Stimulated activated CD4-positive, alpha-beta T cell treated with anti-CD3 and anti-CD28 coated beads, Interleukin-4, amount 100 ng/mL, for 24 hours (primary cell): Measurements from ENCODE around the gene TMEM59L.
"Not testable (repeated sequence)": the region's sequence is repeated elsewhere in the genome, so short reads cannot be mapped to it uniquely, and the experiment has no call there.

ENCODE experiments used
- DNase-seq: peaks from one replicate; pipeline ENCODE4 v3.0.0-alpha.2; 2020

Gene TMEM59L

DNA sequence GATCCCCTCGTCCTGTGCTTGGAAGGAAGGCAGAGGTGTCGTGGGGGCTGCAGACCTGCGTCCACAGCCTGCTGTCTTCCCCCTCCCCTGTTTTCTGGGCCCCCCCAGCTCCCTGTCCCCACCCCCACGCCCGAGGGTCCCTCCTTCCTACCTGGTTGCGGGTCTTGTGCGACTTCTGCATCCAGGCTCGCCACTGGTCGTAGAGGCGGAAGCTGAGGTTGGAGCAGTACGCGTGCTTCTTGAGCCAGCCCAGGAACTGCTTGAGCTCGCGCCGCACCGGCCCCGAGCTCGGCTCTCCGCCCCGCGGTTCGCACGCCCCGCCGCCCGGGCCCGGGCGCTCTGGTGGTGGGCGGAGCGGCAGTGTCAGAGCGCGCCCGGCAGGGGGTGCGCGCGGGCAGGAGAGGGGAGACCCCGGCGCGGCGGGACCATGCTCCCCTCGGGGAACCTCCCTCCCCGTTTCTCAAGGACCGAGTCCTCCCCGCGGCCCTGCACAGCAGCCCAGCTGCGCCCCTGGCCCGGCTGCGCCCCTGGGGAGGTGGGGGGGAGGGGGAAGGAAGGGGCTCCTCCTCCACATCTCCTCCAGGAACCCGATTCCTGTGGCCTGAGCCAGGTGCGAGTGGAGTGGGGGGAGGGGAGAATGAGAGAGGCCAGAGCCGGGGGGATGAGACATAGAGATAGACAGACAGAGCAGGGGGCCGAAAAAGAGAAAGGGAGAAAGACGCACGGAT, 18.4 kb upstream of the TMEM59L start:
- peak; percentile 78 for DNase-seq

DNA sequence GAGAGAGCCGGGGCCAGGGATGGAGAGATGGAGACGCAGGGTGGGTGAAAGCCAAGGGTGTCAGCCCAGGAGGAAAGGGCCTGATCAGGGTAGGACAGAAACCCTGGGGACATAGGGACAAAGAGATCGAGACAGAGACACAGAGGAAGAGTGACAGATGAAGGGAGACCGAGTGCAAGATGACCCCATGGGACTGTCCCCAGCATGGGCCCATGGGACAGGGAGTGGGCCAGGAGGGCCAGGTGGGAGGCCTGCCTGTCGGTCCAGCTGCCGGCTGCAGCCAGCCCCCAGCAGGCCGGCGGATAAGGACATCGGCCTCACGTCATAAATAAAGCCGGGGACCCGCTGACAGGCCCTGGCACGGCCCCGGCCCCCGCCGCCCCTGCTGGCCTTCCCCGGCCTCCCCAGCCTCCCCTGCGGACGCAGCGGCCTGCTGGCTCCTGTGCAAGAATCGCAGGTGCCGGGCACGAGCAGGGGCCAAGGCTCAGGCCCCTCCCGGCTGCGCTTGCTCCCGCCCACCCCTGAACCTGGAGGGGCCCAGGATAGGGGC, 17.8 kb upstream of the TMEM59L start:
- DNase-seq = no peak

- no peak for DNase-seq
Measured at GRCh38 chr19:18595475-18595874, 17.2 kb upstream of the TMEM59L start.

DNA sequence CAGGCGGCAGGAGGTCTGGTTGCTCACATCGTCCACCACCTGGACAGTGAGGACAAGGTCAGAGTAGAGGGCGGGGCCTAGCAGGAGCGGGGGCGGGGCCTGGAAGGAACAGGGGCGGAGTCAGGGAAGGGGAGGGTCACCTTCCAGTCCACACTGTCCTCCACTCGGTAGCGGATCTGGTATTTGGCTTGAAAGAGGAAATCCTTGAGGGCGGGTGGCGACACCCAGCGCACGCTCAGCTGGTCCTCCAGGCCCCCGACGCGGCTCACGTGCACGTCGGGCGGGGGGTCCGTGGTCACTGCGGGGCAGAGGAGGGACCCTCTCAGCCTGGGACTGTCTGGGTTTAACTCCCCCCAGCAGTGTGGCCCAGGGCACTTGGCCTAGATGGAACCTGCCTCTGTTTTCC, 15.9 kb upstream of the TMEM59L start:
- no peak for DNase-seq

GRCh38 chr19:18597809-18598660, 14.6 kb upstream of the TMEM59L start:
- DNase-seq = no peak

GRCh38 chr19:18599485-18599884, 13.2 kb upstream of the TMEM59L start:
- no peak for DNase-seq

- not testable (repeated sequence) for DNase-seq
Measured at GRCh38 chr19:18600692-18601397, 11.8 kb upstream of the TMEM59L start.

- no peak for DNase-seq
Measured at GRCh38 chr19:18601875-18602274, 10.8 kb upstream of the TMEM59L start.

- DNase-seq = peak; percentile 37
Measured at GRCh38 chr19:18603255-18603957, 9.3 kb upstream of the TMEM59L start.

DNA sequence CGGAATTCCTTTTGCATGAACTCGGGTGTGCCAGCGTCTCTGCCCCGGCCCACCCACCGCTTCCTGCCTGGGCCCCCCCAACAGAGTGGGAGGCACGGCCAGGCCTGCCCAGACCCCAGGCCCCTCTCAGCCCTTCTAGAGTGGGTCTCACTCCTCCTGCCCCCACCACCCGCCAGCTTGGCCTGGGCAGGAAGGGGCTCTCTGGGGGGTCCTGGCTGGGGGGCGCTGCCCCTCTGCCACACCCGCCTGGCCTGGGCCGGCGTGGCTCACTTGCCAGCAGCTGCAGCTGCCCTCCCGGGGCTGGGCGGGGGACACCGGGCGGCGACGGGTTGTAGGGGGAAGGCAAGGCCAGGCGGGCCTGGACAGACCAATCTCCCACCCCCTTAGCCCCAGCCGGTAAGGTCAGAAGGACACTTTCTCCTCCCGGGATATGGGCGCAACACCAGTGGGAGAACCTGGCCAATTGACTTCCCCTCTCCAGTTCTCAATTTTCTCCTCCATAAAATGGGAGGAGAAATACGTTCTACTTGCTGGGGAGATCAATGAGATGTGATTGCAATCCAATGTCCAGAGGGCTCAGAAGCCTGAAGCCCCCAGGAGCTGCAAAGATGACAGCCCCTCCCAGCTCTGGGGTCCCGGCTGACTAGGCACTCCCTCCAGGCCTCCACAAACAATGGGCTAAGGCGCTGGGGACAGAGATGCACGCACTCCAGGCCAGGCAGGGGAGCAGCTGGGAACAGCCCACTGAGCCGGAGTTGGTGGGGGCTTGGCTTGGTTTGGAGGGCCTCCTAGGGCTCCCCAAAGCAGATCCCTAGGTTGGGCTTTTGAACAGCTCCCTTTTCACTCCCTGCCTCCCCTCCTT, 8.5 kb upstream of the TMEM59L start:
- DNase-seq = no peak

- no peak for DNase-seq
Measured at GRCh38 chr19:18604820-18605159, 7.9 kb upstream of the TMEM59L start.

DNA sequence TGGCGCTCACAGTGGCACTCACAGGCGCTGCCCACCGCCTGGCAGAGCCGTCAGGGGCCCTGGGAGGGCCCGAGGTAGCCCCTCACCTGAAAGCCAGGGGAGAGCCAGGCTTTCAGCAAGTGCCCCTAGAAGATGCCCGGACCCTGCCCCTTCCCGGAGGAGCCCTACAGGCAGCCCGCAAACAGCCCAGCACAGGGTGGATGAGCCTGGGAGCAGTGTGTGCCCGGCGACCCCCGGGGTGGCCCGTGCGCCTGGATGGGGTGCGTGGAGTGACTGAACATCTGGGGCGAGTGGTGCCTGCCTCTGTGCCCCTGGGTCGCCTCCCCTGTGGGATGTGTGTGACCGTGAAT, 7.5 kb upstream of the TMEM59L start:
- no peak for DNase-seq

GRCh38 chr19:18605546-18606280, 7.0 kb upstream of the TMEM59L start:
- DNase-seq = no peak

DNA sequence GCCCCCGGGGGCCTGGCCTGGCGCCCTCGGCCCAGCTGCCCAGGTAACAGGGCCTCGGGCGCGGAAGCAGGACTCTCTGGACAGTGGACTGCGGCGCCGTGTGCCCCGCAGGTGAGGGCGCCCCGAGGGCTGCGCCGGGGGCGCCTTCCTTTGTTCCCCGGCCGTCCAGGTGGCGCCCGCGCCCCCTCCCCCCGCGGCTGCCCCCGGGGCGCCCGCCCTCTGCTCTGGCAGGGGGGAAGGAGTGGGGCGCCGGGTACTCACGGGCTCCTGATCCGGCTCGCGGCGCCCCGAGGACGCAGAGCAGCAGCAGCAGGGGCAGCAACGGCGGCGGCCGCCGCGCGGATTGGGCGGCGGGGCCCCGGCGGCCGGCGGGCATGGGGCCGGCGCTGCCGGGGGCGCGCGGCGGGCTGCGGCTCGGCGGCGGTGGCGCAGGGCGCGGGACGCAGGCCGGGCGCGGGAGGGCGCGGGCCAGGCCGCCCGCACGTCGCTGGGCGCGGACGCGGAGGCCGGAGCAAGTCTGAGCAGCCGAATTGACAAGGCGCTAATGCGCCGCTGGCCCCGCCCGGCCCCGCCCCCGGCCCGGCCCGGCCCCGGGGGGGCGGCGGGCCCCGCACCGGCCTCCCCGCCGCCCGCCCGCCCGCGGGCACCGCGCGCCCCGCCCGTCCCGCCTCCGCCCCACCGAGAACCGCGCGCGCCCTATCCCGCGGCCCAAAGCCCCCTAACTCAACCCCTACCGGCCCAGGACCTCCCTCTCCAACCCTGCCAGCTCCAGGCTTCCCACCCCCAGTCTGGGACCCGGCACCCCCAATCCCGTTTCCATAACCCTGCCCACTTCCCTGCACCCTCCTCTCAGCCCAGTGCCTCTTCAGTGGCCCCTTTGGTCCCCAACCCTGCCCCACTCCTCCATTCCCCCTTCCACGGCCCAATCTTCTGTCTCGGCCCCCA, 6.1 kb upstream of the TMEM59L start, which contains the start of gene CRLF1:
TSS of gene CRLF1 (minus strand) at position 519 of the 945 bp plus-strand sequence. CDS start at position 376, 143 bp downstream.
- no peak for DNase-seq

- DNase-seq = no peak
Measured at GRCh38 chr19:18607226-18608101, 5.2 kb upstream of the TMEM59L start.

- DNase-seq = no peak
Measured at GRCh38 chr19:18608102-18608804, 4.4 kb upstream of the TMEM59L start.

DNA sequence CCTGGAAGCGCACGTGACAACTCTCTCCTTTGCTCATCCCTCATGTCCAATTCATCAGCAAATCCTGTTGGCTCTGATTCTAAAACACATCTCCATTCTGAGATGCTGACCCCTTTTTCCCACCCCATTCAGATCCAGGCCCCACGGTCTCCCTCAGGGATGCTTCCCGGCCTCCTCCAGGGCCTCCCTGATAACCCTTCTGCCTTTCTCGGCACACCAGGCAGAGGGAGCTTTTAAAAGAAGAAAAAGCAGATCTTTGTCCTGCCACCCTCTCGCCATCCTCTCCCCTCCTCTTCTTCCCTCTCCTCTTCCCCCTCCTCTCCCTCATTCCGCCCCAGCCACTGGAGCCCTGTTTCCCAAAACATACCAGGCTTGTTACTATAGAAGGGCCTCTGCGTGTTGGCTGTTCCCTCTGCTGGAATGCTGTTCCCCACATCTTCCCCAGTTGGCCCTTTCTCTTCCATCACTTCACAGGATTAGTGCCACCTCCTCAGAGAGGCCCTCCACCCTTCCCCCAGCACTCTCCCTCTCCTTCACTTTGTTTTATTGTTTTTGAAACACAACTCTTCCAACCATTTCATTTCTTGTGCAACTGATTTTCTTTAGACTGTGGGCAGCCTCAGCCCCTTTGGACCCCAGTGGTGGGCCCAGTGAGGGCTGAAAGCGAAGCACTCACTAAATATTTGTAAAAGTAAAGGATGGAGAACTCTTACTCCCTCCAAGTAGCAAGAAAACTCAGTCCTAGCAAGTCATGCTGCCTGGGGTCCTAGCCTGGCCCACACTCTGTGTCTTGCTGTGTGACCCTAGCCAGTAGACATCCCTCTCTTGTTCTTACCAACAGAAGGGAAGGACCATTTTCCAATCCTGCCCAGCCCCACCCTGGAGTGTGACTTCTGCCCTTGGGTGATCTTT, 3.6 kb upstream of the TMEM59L start:
- no peak for DNase-seq
